Panc1 (cell line): ENCODE results near the gene SETD1B.

Source experiments
- CTCF ChIP-seq: fragments of 450-650 bp; IDR thresholded peaks from 2 replicates; pipeline ENCODE4 v1.5.1; 2017; ENCODE audit warnings: mild to moderate bottlenecking
- POLR2AphosphoS5 ChIP-seq: IDR thresholded peaks from 2 replicates; pipeline ENCODE4 v1.6.1; 2012; ENCODE audit warnings: mild to moderate bottlenecking, low read depth, low read length, moderate library complexity
- REST ChIP-seq, 2 experiments: IDR thresholded peaks; 2 replicates each; pipeline ENCODE4 v1.6.1; 2011 to 2012; ENCODE audit warnings: low read depth in 2 of 2, control low read depth in 1 of 2, low read length in 1 of 2, mild to moderate bottlenecking in 1 of 2, moderate library complexity in 1 of 2; ENCODE audit not compliant: insufficient read depth in 1 of 2
- SIN3A ChIP-seq: IDR thresholded peaks from 2 replicates; pipeline ENCODE4 v1.6.1; 2012; ENCODE audit warnings: low read depth, mild to moderate bottlenecking, low read length, moderate library complexity, borderline replicate concordance; ENCODE audit not compliant: insufficient read depth
- TCF7L2 ChIP-seq: IDR thresholded peaks from 2 replicates; pipeline ENCODE4 v1.6.1; 2011; ENCODE audit warnings: mild to moderate bottlenecking, low read depth, low read length, inconsistent platforms

GRCh38 chr12:121831571-121832245, 27.9 kb downstream of the SETD1B start:
- TF ChIP-seq CTCF (no peak), POLR2AphosphoS5 (no peak), SIN3A (no peak), REST (IDR thresholded peaks at IDR 0.05; ENCODE audit: insufficient read depth in 1 of 2, low read depth in 2 of 2, low read length in 1 of 2) (no peak), TCF7L2 (no peak)
